Gastroesophageal sphincter (tissue), 4 donors: ENCODE results near the gene TCF12. TPM values are rescaled to one million over a fixed set of nuclear protein-coding genes. Genes with fewer than 3 reads are reported as not detected.

Source experiments
- ATAC-seq: fragments of 150-250 bp; one replicate; pipeline ENCODE4 v1.9.1; 2016; ENCODE audit warnings: mild to moderate bottlenecking, moderate library complexity
- H3K27ac ChIP-seq, 4 donors: fragments of 200-600 bp; sonication (generic) in 3 of 4; 1 replicate in 3 of 4; 2 replicates in 1 of 4; pipeline ENCODE4 v1.5.1; 2016 to 2019
- H3K27me3 ChIP-seq: fragments of 200-600 bp; sonication (generic); one replicate; pipeline ENCODE4 v1.5.1; 2019
- H3K36me3 ChIP-seq, 2 donors: fragments of 200-600 bp; sonication (generic); one replicate each; pipeline ENCODE4 v1.5.1; 2019; ENCODE audit warnings: control low read depth in 1 of 2
- H3K4me1 ChIP-seq, 3 donors: fragments of 200-600 bp; sonication (generic); 1 replicate in 2 of 3; 2 replicates in 1 of 3; pipeline ENCODE4 v1.5.1; 2016 to 2019; ENCODE audit warnings: control low read depth in 2 of 3
- H3K4me3 ChIP-seq, 2 donors: fragments of 200-600 bp; sonication (generic); one replicate each; pipeline ENCODE4 v1.5.1; 2019; ENCODE audit warnings: mild to moderate bottlenecking in 1 of 2, moderate library complexity in 1 of 2
- H3K9me3 ChIP-seq, 3 donors: fragments of 200-600 bp; sonication (generic); one replicate each; pipeline ENCODE4 v1.5.1; 2017 to 2019; ENCODE audit warnings: control low read depth in 2 of 3
- EP300 ChIP-seq: sonication (generic); formaldehyde crosslinking; IDR thresholded peaks from one replicate; pipeline ENCODE4 v1.6.1; 2017; ENCODE audit warnings: antibody characterized with exemption, mild to moderate bottlenecking
- POLR2A ChIP-seq, 2 donors: fragments of 450-650 bp; IDR thresholded peaks; one replicate each; pipeline ENCODE4 v1.6.1; 2017; ENCODE audit warnings: antibody characterized with exemption in 2 of 2, mild to moderate bottlenecking in 2 of 2, moderate library complexity in 1 of 2
- POLR2AphosphoS5 ChIP-seq: sonication (generic); formaldehyde crosslinking; IDR thresholded peaks from one replicate; pipeline ENCODE4 v1.6.1; 2017; ENCODE audit warnings: antibody characterized with exemption
- WGBS, 2 donors: methylation state at CpG; one replicate each; pipeline ENCODE4 v1.1.5; 2018; ENCODE audit warnings: low coverage in 1 of 2; 5-methylcytosine and 5-hydroxymethylcytosine counted together
- total RNA-seq, 4 donors: library from RNA; depleted of rRNA; stranded (reverse); fragments of >200 nt; gene quantifications; one replicate each; pipeline ENCODE4 v1.1.0, GENCODE V29; 2016
- TF ChIP-seq, protein P1 (sequence below), 4 experiments: fragments of 200-600 bp in 2 of 4; fragments of 450-650 bp in 2 of 4; sonication (generic) in 1 of 4; IDR thresholded peaks; one replicate each; pipeline ENCODE4 v1.5.1; 2017 to 2019; ENCODE audit warnings: antibody characterized with exemption in 4 of 4, mild to moderate bottlenecking in 2 of 4, moderate library complexity in 2 of 4

Gene TCF12
- total RNA-seq, 4 donors from 2014 or later = 78.1 to 194 (median 154) TPM

DNA sequence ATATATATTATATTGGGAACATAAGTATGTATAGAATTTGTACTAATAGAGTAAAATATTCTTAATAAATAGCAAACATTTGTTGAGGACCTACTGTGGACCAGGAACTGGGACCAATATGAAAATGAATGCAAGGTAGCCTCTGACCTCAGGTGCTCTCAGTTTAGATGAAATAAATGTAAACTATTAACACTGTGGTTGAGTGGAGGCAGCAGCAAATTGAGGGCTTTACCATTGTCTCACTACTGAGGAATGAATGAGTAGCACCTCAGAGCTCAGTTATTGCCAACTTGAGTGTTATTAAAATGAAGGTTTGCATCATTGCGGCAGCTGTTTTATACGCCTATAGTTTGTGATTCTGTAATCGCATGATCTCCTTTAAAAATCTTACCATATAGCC is 366.9 kb downstream of the TCF12 start:
- Histone ChIP-seq H3K27me3 (no peaks in the 10 kb centered on the region), H3K4me1 (no peaks in the 10 kb centered on the region), H3K27ac (no peak overlapping the region), H3K9me3 (no peaks in the 10 kb centered on the region), H3K4me3 (no peak overlapping the region), H3K36me3 (peaks cover 4 to 78% of the 10 kb centered on the region in 2 donors)
- WGBS, 2 donors = 100% methylated on average over 3 of the region's 3 CpGs
- TF ChIP-seq POLR2AphosphoS5 = no peak
- TF ChIP-seq, protein P1, sequence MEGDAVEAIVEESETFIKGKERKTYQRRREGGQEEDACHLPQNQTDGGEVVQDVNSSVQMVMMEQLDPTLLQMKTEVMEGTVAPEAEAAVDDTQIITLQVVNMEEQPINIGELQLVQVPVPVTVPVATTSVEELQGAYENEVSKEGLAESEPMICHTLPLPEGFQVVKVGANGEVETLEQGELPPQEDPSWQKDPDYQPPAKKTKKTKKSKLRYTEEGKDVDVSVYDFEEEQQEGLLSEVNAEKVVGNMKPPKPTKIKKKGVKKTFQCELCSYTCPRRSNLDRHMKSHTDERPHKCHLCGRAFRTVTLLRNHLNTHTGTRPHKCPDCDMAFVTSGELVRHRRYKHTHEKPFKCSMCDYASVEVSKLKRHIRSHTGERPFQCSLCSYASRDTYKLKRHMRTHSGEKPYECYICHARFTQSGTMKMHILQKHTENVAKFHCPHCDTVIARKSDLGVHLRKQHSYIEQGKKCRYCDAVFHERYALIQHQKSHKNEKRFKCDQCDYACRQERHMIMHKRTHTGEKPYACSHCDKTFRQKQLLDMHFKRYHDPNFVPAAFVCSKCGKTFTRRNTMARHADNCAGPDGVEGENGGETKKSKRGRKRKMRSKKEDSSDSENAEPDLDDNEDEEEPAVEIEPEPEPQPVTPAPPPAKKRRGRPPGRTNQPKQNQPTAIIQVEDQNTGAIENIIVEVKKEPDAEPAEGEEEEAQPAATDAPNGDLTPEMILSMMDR (IDR thresholded peaks at IDR 0.05) = no peak
- no peak for ATAC-seq

DNA sequence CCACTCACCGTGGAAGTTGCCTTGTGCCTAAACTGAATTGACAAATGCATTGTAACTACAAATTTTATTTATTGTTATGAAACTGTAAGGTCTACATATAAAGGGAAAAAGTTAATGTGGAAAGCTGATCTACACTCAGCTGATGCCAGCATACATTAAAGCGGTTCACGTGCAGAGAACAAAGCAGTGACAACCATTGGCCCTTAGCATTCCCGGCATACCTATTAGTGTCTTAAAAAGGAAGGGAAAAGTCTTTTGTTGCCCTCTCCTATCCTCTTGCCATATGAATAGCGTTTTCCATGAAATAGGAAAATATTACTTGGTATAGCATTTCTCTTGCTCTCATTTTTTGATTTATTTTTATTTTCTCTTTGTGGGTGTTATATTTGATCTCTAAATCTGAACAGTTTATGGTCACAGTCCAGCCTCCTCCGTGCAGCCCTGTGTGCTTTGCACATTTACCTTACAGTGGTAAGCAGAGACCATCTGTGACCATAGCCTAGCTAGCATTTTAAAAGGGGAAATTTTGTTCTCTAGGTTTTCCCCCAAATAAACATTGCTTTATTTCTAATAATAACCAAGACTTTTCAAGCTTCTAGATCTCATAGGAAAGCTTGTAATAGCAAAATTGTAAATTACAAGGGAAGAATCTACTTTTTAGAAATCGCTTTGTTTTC is 368.1 kb downstream of the TCF12 start:
- Histone ChIP-seq H3K36me3 (peaks cover 4 to 79% of the 10 kb centered on the region in 2 donors), H3K27ac (no peak overlapping the region), H3K27me3 (no peaks in the 10 kb centered on the region), H3K4me1 (no peaks in the 10 kb centered on the region), H3K9me3 (no peaks in the 10 kb centered on the region), H3K4me3 (no peak overlapping the region)
- TF ChIP-seq POLR2A (IDR thresholded peaks at IDR 0.05) (no peak), EP300 (no peak), POLR2AphosphoS5 (no peak)
- TF ChIP-seq, protein P1 (IDR thresholded peaks at IDR 0.05) = no peak
- 87 to 90% methylated on average over 7 of the region's 7 CpGs for WGBS, 2 donors
- ATAC-seq = no peak

DNA sequence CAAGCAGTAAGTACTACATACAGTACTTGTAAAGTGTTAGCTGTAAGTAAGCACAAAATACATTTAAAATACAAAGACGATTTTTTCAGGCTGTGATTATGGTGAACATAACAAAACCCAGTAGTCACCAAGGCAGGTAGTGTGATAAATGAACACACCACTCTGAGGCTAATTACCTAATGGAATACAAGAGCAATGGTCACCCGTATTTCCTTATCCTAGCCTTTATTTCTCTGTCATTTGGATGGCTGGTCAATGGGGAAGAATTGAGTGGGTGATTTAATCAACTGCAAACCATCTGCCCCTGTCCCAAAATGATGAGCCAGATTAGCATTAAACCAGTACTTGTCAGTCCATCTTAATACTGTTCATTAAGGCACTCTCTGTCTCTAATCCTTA is 368.7 kb downstream of the TCF12 start:
- Histone ChIP-seq H3K27ac (no peak overlapping the region), H3K4me1 (no peaks in the 10 kb centered on the region), H3K4me3 (no peak overlapping the region), H3K36me3 (peaks cover 4 to 79% of the 10 kb centered on the region in 2 donors), H3K27me3 (no peaks in the 10 kb centered on the region), H3K9me3 (no peaks in the 10 kb centered on the region)
- ATAC-seq = no peak
- 56 to 57% methylated on average over 2 of the region's 2 CpGs for WGBS, 2 donors
- no peak for TF ChIP-seq EP300
- TF ChIP-seq POLR2A (IDR thresholded peaks at IDR 0.05) = no peak
- TF ChIP-seq, protein P1 (IDR thresholded peaks at IDR 0.05) = no peak
- no peak for TF ChIP-seq POLR2AphosphoS5

DNA sequence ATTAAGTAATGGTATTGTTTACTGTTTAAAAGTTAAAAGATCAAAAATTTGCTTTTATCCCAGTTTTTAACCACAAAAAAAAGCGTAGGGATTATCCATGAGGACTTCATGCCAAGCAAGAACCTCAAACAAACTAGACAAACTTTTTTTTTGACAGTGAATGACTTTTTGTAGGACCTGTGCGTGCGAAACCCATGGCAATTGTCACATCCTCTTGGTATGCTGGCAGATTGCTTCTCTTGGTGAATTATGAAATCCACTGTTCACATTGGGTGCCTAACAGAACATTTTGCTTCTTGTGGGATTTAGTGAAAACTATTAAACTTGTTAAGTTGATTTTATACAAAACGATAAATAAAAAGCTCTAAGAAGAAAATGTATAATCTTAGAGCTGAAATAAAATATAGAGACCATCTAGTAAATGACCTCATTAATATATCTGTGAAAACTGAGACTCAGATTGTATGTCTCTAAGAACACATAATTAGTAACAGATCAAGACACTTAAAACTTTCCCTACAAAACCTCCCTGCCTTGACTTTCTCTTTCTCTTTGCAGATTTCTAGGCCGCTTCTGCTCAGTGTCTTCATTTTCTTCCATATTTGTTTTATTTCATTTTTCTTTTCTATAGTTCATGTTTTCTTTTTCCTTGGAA is 370.6 kb downstream of the TCF12 start:
- TF ChIP-seq EP300 (no peak), POLR2A (IDR thresholded peaks at IDR 0.05) (no peak), POLR2AphosphoS5 (no peak)
- TF ChIP-seq, protein P1 (IDR thresholded peaks at IDR 0.05) = no peak
- H3K9me3 ChIP-seq = no peaks in the 10 kb centered on the region
- peaks cover 0 to 62% of the 10 kb centered on the region in 2 donors for H3K36me3 ChIP-seq
- H3K27ac ChIP-seq = no peak overlapping the region
- H3K4me1 ChIP-seq = no peaks in the 10 kb centered on the region
- 67 to 69% methylated on average over 3 to 5 of the region's 5 CpGs for WGBS, 2 donors
- H3K27me3 ChIP-seq = no peaks in the 10 kb centered on the region
- H3K4me3 ChIP-seq = no peak overlapping the region
- ATAC-seq = no peak

DNA sequence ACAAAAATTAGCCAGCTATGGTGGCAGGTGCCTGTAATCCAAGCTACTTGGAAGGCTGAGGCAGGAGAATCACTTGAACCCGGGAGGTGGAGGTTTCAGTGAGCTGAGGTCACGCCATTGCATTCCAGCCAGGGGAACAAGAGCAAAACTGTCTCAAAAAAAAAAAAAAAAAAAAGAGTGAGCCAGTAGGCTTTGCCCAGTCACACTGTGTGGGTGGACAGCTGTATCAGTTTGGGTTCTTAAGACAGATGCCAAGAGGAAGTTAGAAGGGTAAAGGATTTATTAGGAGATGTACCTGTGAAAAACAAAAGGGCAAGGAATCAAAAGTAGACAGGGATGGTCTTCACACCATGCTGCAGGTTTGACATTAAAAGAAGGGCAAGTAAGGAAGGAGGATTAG is 371.7 kb downstream of the TCF12 start:
- ATAC-seq = no peak
- WGBS, 2 donors = 60% methylated on average over 1 of the region's 2 CpGs; no CpG with 5 or more reads in 1 of the 2 donors
- Histone ChIP-seq H3K4me1 (no peaks in the 10 kb centered on the region), H3K9me3 (no peaks in the 10 kb centered on the region), H3K27ac (no peak overlapping the region), H3K36me3 (peaks cover 0 to 52% of the 10 kb centered on the region in 2 donors), H3K4me3 (no peak overlapping the region), H3K27me3 (no peaks in the 10 kb centered on the region)
- TF ChIP-seq POLR2AphosphoS5 = no peak
- TF ChIP-seq POLR2A (IDR thresholded peaks at IDR 0.05) = no peak
- no peak for TF ChIP-seq EP300
- TF ChIP-seq, protein P1 (IDR thresholded peaks at IDR 0.05) = no peak
